GM23338 (cell line): Measurements from ENCODE around the gene SESN3. TPM values are rescaled to one million over a fixed set of nuclear protein-coding genes. Genes with fewer than 3 reads are reported as not detected.

ENCODE experiments used
- ATAC-seq: fragments of 200-7000 bp; cut with Tn5 transposase; 3 replicates; pipeline ENCODE4 v1.9.1; 2020
- DNase-seq: peaks from one replicate; pipeline ENCODE4 v3.0.0-alpha.2; 2015; ENCODE audit warnings: low spot score
- H2AFZ ChIP-seq: fragments of 200-600 bp; sonication (generic); 2 replicates; pipeline ENCODE4 v1.8.0; 2016; ENCODE audit warnings: antibody characterized with exemption, mild to moderate bottlenecking, moderate library complexity
- H3F3A ChIP-seq: fragments of 200-600 bp; sonication (generic); replicated peaks from 2 replicates; pipeline ENCODE4 v1.8.0; 2017; ENCODE audit warnings: antibody characterized with exemption, mixed run types, low read depth
- H3K27ac ChIP-seq: fragments of 200-600 bp; sonication (generic); 2 replicates; pipeline ENCODE4 v1.6.1; 2016; ENCODE audit warnings: low read depth
- H3K27me3 ChIP-seq: fragments of 200-600 bp; sonication (generic); 2 replicates; pipeline ENCODE4 v1.8.0; 2016; ENCODE audit warnings: mild to moderate bottlenecking, mixed run types, moderate library complexity; ENCODE audit not compliant: insufficient read depth
- H3K36me3 ChIP-seq: fragments of 200-600 bp; sonication (generic); 2 replicates; pipeline ENCODE4 v1.8.0; 2016; ENCODE audit warnings: mild to moderate bottlenecking; ENCODE audit not compliant: insufficient read depth
- H3K4me1 ChIP-seq: fragments of 200-600 bp; sonication (generic); 2 replicates; pipeline ENCODE4 v1.8.0; 2016; ENCODE audit warnings: mild to moderate bottlenecking, moderate library complexity; ENCODE audit not compliant: insufficient read depth
- H3K4me2 ChIP-seq: fragments of 200-600 bp; sonication (generic); 2 replicates; pipeline ENCODE4 v1.7.1; 2017; ENCODE audit warnings: mixed run types
- H3K4me3 ChIP-seq: fragments of 200-600 bp; sonication (generic); 2 replicates; pipeline ENCODE4 v1.6.1; 2016; ENCODE audit warnings: mixed run types
- H3K79me2 ChIP-seq: fragments of 200-600 bp; sonication (generic); replicated peaks from 2 replicates; pipeline ENCODE4 v1.8.0; 2017; ENCODE audit warnings: mild to moderate bottlenecking; ENCODE audit not compliant: insufficient read depth
- H3K9me2 ChIP-seq: fragments of 200-600 bp; sonication (generic); 2 replicates; pipeline ENCODE4 v1.8.0; 2017; ENCODE audit not compliant: insufficient read depth
- H4K20me1 ChIP-seq: fragments of 200-600 bp; sonication (generic); replicated peaks from 2 replicates; pipeline ENCODE4 v1.8.0; 2017; ENCODE audit warnings: mild to moderate bottlenecking; ENCODE audit not compliant: insufficient read depth
- H3K27ac Mint-ChIP-seq: 2 replicates; pipeline ENCODE4 v1.8.0; 2020; ENCODE audit warnings: inconsistent platforms, mild to moderate bottlenecking, moderate library complexity, mixed read lengths
- H3K27me3 Mint-ChIP-seq: 3 replicates; pipeline ENCODE4 v1.8.0; 2022; ENCODE audit warnings: low read depth, mild to moderate bottlenecking, moderate library complexity, mixed read lengths, inconsistent platforms; ENCODE audit not compliant: insufficient read depth, poor library complexity
- H3K36me3 Mint-ChIP-seq: 3 replicates; pipeline ENCODE4 v1.8.0; 2021; ENCODE audit warnings: low read depth, mild to moderate bottlenecking, inconsistent platforms, moderate library complexity, mixed read lengths
- H3K4me1 Mint-ChIP-seq: 3 replicates; pipeline ENCODE4 v1.8.0; 2020; ENCODE audit warnings: mild to moderate bottlenecking, inconsistent platforms, mixed read lengths
- H3K4me3 Mint-ChIP-seq: 3 replicates; pipeline ENCODE4 v1.8.0; 2021; ENCODE audit warnings: moderate library complexity, mild to moderate bottlenecking, inconsistent platforms, mixed read lengths
- H3K9me3 Mint-ChIP-seq: 3 replicates; pipeline ENCODE4 v1.8.0; 2020; ENCODE audit warnings: moderate library complexity, mild to moderate bottlenecking, inconsistent platforms, mixed read lengths
- CREB1 ChIP-seq: fragments of 250-450 bp; sonication (Bioruptor Pico); IDR thresholded peaks from 2 replicates; pipeline ENCODE4 v1.5.0; 2020; ENCODE audit warnings: low read depth, mild to moderate bottlenecking, moderate library complexity
- EZH2 ChIP-seq: fragments of 200-600 bp; sonication (generic); IDR thresholded peaks from one replicate; pipeline ENCODE4 v1.8.0; 2017; ENCODE audit warnings: antibody characterized with exemption, mild to moderate bottlenecking, low read depth; ENCODE audit not compliant: unreplicated experiment
- EZH2phosphoT487 ChIP-seq: fragments of 200-600 bp; sonication (generic); IDR thresholded peaks from one replicate; pipeline ENCODE4 v1.8.1; 2018; ENCODE audit warnings: antibody characterized with exemption; ENCODE audit not compliant: unreplicated experiment
- JUNB ChIP-seq: IDR thresholded peaks from one replicate; pipeline ENCODE4 v1.6.1; 2016; ENCODE audit warnings: antibody characterized with exemption; ENCODE audit not compliant: unreplicated experiment
- NANOG ChIP-seq: IDR thresholded peaks from 2 replicates; pipeline ENCODE4 v1.6.1; 2016; ENCODE audit warnings: antibody characterized with exemption, borderline replicate concordance
- POLR2AphosphoS5 ChIP-seq: IDR thresholded peaks from 2 replicates; pipeline ENCODE4 v1.6.1; 2016; ENCODE audit warnings: antibody characterized with exemption, low read depth
- REST ChIP-seq: IDR thresholded peaks from one replicate; pipeline ENCODE4 v1.6.1; 2018; ENCODE audit warnings: antibody characterized with exemption; ENCODE audit not compliant: unreplicated experiment
- ZNF114 ChIP-seq: fragments of 250-450 bp; sonication (Bioruptor Pico); IDR thresholded peaks from 2 replicates; pipeline ENCODE4 v1.5.0; 2020; ENCODE audit warnings: mild to moderate bottlenecking, moderate library complexity
- ZNF462 ChIP-seq: fragments of 250-450 bp; sonication (Bioruptor Pico); IDR thresholded peaks from 2 replicates; pipeline ENCODE4 v1.5.0; 2020; ENCODE audit warnings: mild to moderate bottlenecking, moderate library complexity
- polyA plus RNA-seq: library from polyadenylated mRNA; unstranded; fragments of >200 nt; fragmentation: Nextera tagmentation; extraction: Ambion mirVana; gene quantifications from 2 replicates; pipeline ENCODE4 v1.2.1, GENCODE V29; 2016
- total RNA-seq: library from RNA; depleted of rRNA; stranded (reverse); fragments of >200 nt; shearing (Covaris generic); gene quantifications from 2 replicates; pipeline ENCODE4 v1.2.3, GENCODE V29; 2014
- TF ChIP-seq, protein P1 (sequence below), 2 experiments: fragments of 200-600 bp in 1 of 2; sonication (generic) in 1 of 2; conservative IDR thresholded peaks; 2 replicates each; pipeline versions ENCODE4 v1.5.1 to v1.6.1; 2016 to 2017; ENCODE audit warnings: antibody characterized with exemption in 2 of 2, low read depth in 2 of 2, mild to moderate bottlenecking in 2 of 2, moderate library complexity in 1 of 2

Gene SESN3
- total and polyA plus RNA-seq, 2 experiments from 2014 or later, result 5.5 to 30.5 TPM

GRCh38 chr11:95245038-95245437 lies 14.0 kb upstream of the SESN3 start:
- Histone ChIP-seq H3K9me2 (peaks cover 6% of the 10 kb centered on the region; the same call in 1 of the 2 replicates), H4K20me1 (no peaks in the 10 kb centered on the region), H3K4me1 (peaks cover 26% of the 10 kb centered on the region), H3K27ac (no peak overlapping the region), H3K79me2 (no peaks in the 10 kb centered on the region), H2AFZ (0 out of 2 replicates have a peak overlapping the region, but pooled peaks have one; percentile 8), H3K36me3 (no peaks in the 10 kb centered on the region), H3F3A (no peaks in the 10 kb centered on the region; the same call in 1 of the 2 replicates), H3K4me2 (no peak overlapping the region), H3K4me3 (no peak overlapping the region), H3K27me3 (no peaks in the 10 kb centered on the region)
- no peaks in the 10 kb centered on the region for H3K36me3 Mint-ChIP-seq
- H3K4me3 Mint-ChIP-seq, result no peak overlapping the region
- TF ChIP-seq JUNB (no peak), ZNF462 (CRISPR knock-in tag) (peak; percentile 41; the same call in 1 of the 2 replicates), CREB1 (no peak)
- H3K9me3 Mint-ChIP-seq, result no peaks in the 10 kb centered on the region
- H3K27me3 Mint-ChIP-seq, result peaks cover 7% of the 10 kb centered on the region
- peaks cover 38% of the 10 kb centered on the region for H3K4me1 Mint-ChIP-seq
- ATAC-seq (peak; percentile 77), DNase-seq (peak; percentile 30)
- no peak overlapping the region for H3K27ac Mint-ChIP-seq

DNA sequence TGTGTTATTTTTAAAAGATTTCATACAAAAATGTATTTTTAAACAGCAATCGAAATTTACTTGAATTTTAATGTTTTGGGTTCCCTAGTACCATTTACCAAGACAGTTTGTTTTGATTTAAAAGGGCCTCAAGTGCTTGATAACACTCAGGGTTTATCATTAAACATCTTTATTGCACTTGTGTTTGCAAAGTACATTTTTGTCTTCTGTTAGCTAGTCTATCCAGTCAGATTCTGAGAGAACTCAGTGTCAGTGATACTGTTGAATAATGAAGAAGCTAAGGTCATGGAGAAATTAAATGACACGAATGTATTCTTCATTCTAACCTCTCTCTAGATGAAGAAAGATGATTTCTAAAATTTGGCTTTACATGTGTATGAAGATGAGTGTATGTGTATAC lies 12.7 kb upstream of the SESN3 start:
- Histone ChIP-seq H3F3A (no peaks in the 10 kb centered on the region; the same call in 1 of the 2 replicates), H3K27me3 (no peaks in the 10 kb centered on the region), H3K9me2 (peaks cover 6% of the 10 kb centered on the region; the same call in 1 of the 2 replicates), H3K27ac (no peak overlapping the region), H3K4me2 (no peak overlapping the region), H3K36me3 (no peaks in the 10 kb centered on the region), H3K4me3 (no peak overlapping the region), H4K20me1 (no peaks in the 10 kb centered on the region), H2AFZ (no peak overlapping the region), H3K4me1 (peaks cover 22% of the 10 kb centered on the region), H3K79me2 (no peaks in the 10 kb centered on the region)
- no peak overlapping the region for H3K27ac Mint-ChIP-seq
- no peak overlapping the region for H3K4me3 Mint-ChIP-seq
- DNase-seq (no peak), ATAC-seq (no peak)
- H3K4me1 Mint-ChIP-seq, result peaks cover 32% of the 10 kb centered on the region
- no peaks in the 10 kb centered on the region for H3K36me3 Mint-ChIP-seq
- peaks cover 2% of the 10 kb centered on the region for H3K27me3 Mint-ChIP-seq
- H3K9me3 Mint-ChIP-seq, result no peaks in the 10 kb centered on the region
- no peak for TF ChIP-seq REST
- no peak for TF ChIP-seq NANOG
- TF ChIP-seq ZNF114 (CRISPR knock-in tag), result no peak
- TF ChIP-seq POLR2AphosphoS5, result no peak
- no peak for TF ChIP-seq CREB1
- TF ChIP-seq EZH2phosphoT487, result no peak
- TF ChIP-seq, protein P1, sequence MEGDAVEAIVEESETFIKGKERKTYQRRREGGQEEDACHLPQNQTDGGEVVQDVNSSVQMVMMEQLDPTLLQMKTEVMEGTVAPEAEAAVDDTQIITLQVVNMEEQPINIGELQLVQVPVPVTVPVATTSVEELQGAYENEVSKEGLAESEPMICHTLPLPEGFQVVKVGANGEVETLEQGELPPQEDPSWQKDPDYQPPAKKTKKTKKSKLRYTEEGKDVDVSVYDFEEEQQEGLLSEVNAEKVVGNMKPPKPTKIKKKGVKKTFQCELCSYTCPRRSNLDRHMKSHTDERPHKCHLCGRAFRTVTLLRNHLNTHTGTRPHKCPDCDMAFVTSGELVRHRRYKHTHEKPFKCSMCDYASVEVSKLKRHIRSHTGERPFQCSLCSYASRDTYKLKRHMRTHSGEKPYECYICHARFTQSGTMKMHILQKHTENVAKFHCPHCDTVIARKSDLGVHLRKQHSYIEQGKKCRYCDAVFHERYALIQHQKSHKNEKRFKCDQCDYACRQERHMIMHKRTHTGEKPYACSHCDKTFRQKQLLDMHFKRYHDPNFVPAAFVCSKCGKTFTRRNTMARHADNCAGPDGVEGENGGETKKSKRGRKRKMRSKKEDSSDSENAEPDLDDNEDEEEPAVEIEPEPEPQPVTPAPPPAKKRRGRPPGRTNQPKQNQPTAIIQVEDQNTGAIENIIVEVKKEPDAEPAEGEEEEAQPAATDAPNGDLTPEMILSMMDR (conservative IDR thresholded peaks at IDR 0.05; ENCODE audit: low read depth in 2 of 2), result no peak
- TF ChIP-seq EZH2, result no peak
